Stimulated activated CD8-positive, alpha-beta memory T cell treated with anti-CD3 and anti-CD28 coated beads, Interleukin-7, amount 100 ng/mL, for 1 hour (primary cell): ENCODE measurements around the gene SLIT3.
"Not testable (repeated sequence)": the region's sequence is repeated elsewhere in the genome, so short reads cannot be mapped to it uniquely, and the experiment has no call there.

Experiments used
- DNase-seq, 2 donors: peaks; one replicate each; pipeline ENCODE4 v3.0.0-alpha.2; 2020; ENCODE audit warnings: low read depth in 2 of 2

SLIT3 gene

DNA sequence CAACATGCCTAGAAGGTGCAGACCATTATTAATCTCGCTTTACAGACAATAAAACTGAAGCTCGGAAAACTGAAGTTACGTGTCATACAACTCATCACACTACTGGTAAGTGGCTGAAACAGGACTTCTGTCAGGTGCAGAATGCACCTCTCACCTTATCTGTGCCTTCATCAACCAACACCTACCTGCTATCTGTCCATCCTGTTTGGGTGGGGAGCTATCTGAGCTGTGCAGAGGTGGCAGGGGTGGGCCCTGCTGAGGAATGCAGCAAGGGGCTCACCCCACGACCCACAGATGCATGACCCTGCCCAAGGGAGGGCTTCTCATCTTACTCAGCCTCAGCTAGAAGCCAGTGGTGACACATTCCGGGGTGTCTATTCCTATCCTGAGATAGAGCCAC, 81.6 kb downstream of the SLIT3 start:
- DNase-seq: no peak

DNA sequence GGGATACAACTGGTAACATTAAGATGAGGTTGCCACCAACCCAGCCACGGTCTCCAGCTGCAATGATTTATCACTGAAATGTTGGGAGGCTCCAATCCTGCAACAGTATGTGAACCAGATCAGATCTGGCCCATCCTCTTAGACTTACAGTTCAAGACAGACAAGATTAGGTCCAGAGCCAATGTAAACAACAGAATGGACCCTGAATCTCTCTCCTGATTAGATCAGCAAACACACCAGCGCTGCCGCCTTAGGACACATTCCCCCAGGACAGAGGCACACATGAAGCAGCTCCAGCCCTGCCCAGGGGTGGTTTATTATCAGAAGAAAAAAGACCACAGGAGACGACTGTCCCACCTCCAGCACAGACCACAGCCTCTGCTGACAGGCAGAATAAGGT, 82.1 kb downstream of the SLIT3 start:
- no peak for DNase-seq

DNA sequence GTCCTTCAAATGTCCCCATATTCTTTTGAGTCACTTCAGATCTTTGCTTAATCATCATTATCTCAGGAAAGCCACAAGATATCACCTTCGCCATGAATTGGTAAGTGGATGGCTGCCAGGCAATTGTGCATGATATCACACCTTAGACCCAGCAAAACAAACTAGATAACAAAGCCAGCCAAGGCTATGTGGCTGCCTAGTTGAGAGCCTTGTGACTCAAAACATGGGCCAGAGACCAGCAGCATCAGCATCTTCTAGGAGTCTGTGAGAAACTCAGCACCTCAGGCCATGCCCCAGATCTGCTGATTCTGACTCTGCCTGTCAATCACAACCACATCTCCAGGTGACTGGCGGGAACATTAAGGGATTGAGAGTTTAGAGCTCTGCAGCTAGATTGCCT, 82.8 kb downstream of the SLIT3 start:
- no peak for DNase-seq

DNA sequence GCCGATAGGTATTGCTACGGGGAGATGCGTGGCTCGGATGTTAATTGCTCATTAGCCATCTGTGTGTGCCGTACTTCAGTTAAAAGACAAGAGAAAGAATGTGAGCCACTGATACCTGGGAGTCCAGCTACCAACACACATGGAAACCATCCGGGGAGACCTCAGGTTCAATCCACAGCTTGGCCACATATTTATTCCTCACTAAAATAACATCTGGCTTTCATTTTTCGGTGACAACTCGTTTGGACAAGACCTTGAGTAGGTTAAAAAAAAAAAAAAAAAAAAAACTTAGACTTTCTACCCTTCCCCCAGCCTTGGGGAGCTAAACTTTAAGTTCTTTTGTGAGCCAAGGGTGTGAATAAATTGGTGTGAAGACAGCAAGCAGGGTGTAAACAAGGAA, 84.1 kb downstream of the SLIT3 start:
- DNase-seq: no peak

DNA sequence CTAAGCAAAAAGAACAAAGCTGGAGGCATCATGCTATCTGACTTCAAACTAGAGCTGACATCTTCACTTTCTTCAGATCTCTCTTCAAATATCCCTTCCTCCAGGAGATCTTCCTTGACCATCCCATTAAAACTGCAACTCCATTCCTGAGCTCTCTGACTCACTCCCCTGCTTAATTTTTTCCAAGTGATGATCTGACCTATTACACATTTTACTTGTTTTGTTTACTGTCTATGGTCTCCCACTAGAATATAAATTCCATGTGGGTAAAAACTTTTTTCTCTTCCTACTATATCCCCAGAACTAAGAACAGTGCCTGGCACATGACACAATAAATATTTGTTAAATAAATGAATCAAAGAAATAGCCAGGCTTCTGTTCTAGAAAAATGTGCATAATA, 87.5 kb downstream of the SLIT3 start:
- DNase-seq: no peak

DNA sequence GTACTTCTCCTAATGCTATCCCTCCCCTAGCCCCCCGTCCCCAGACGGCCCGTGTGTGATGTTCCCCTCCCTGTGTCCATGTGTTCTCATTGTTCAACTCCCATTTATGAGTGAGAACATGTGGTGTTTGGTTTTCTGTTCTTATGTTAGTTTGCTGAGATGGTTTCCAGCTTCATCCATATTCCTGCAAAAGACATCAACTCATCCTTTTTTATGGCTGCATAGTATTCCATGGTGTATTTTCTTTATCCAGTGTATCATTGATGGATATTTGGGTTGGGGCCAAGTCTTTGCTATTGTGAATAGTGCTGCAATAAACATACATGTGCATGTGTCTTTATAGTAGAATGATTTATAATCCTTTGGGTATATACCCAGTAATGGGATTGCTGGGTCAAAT, 89.2 kb downstream of the SLIT3 start:
- not testable (repeated sequence) for DNase-seq

DNA sequence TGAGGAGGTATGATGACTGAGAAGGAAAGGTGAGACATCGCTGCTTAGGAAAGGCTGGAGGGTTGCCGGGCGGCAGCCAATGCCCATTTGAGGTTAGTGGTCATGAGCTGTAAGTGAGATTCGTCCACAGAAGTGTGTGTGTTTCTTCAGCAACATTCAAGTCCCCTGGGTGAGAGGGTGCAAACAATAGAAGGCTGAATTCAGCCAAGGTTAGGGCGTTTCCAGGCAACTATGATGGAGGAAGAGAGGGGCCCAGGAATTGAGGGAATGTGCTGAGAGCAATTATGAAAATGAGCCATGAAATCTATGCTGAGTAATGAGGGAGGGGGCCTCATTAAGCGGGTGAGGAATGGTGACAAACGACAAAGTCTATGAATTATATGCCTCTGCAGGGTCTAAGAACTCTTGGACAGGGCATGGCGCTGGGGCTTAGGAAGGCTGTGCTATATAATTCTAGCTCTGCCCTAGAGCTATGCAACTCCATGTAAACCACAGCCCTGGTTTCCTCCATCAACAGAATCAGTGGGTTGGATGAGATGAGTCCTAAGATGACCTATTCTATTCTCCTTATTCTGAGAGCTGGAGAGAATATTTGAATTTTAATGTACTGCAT, 96.0 kb downstream of the SLIT3 start:
- no peak for DNase-seq

DNA sequence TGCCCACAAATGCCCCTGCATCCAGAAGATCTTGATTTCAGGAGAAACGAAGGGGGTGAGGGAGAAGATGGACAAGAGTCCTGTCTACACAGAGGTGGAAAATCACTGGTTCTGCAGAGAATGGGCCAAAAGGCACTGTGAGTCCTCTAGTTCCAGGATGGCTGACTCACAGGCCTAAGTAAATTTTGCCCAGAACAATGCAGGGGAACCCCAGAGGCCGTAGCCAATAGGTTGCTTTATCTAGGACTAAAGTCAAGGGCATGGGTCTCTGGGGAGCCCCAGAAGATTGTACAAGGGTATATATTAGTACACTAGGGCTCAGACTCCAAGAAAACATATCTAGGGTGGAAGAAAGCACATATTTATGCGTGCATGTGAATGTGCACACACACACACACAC, 98.0 kb downstream of the SLIT3 start:
- DNase-seq: no peak

DNA sequence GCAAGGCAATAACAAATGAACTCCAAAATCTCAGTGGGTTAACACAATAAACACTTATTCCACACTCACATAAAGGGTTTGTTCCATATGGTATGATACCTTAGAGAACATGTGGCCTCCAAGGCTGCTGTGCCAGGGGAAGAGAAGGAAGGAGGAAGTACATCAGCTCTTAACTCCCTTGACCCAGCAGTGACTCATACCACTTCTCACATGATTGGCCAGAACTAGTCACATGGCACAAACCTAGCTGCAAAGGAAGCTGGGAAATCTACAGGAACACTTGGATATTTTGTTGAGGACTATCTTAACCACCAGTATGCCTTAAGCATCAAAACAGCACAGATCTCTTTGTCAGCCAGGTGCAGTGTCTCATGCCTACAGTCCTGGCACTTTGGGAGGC, 99.3 kb downstream of the SLIT3 start:
- no peak for DNase-seq

DNA sequence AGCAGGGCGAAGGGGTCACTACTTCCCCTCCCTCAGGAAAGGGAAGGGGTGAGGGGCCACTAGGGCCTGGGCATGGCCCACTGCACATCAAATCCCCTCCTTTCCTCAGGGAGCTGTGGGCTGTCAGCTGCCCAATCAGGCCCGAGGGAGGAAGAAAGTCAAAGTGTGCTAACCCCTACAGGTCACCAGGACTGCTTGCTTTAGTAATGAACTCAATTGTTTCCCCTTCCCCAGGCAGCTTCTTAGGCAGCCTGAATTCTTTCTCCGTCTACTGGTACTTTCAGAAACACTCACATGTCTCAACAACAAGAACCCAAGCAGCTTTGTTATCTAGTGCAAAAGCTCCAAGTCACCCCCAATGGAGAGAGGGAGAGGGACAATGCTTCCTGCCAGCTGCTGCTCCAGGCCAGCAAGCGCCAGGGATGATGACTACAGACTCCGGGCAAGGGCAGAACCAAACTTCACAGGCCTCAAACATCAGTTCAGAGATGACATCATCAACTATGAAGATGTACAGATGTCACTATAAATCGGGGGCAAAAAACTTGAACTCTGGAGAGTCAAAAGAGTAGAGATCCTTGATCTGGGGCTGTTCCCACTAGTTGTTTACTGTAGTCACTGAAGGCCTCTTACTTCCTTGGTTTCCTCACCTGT, 100.7 kb downstream of the SLIT3 start:
- DNase-seq: no peak

DNA sequence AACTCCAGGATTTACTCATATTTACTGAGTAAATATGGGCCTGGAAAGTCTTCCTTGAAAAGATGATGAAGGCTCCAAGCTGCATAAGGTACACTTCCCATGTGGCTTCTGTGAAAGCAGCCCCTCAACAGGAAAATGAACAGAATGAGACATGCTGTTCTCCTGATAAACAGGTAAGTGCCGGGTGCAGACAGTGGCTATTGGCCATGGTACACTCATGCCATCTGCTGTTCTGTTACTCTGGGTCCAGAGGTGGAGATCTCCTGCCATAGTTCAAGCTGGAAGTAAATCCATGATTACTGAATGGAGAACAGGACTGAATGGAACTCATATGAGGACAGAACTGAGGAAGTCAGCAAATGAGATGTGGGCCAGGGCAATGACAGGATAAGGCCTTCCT, 103.6 kb downstream of the SLIT3 start:
- no peak for DNase-seq

DNA sequence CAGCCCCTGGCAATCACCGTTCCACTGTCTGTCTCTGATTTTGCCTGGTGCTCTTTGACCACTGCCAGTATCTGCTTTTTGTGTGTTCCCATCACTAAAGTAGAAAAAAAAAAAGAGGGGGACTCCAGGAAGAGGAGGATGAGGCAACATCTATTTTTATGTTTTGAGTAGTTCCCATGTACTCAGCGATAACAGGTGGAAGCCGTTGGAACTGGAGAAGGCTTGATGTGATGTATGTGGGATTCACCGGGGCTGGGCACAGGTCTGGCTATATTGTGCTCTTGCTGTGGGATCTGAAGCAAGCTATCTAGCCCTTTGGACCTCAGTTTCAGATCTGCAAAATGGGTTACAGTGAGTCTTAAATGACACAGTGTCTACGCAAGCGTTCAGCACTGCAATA, 104.9 kb downstream of the SLIT3 start:
- no peak for DNase-seq

DNA sequence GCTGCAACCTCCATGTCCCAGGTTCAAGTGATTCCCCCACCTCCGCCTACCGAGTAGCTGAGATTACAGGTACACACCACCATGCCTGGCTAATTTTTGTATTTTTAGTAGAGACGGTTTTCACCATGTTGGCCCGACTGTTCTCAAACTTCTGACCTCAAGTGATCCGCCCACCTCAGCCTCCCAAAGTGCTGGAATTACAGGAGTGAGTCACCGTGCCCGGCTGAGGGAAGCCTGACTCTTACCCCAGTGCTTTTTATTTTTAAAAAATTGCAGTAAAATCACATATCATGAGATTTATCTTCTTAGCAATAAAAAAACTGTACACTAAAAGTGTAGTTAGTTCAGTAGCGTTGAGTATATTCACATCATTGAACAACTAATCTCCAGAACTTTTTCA, 105.3 kb downstream of the SLIT3 start:
- DNase-seq: no peak

DNA sequence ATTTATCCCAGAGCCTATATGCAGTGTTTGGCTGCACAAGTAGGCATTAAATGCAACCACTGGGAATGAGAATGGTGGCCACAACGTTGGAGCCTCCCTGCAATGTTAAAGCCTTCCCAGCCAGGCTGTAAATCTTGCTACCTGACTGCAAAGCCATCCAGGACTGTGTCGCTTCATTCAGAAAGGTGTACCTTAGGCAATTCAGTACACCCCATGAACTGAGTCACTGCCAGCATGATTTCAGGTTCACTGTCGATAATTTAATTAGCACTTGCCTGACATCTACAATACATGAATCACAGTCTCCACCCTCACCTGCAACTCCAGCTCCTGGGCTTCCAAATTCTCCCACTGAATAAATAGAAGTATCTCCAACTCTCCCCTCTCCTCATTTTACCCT, 108.4 kb downstream of the SLIT3 start:
- DNase-seq: no peak

DNA sequence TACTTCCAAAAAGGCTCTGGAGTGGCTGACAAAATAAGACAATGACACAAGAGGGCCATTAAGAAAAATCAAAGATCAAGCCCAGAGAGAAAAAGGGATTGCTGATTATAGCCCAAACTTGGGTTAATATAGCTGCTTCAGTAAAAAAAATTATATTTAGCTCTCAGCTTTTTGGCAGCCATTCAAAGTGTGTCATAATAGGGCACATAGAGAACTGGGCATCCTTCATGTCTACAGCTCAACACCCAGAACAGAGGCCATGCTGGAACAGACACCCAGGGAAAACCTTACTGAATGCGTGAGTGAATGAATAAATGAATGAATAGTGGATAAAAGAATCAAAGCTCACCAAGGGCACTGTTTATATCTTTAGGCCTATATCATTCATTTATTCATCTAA, 110.1 kb downstream of the SLIT3 start:
- no peak for DNase-seq

DNA sequence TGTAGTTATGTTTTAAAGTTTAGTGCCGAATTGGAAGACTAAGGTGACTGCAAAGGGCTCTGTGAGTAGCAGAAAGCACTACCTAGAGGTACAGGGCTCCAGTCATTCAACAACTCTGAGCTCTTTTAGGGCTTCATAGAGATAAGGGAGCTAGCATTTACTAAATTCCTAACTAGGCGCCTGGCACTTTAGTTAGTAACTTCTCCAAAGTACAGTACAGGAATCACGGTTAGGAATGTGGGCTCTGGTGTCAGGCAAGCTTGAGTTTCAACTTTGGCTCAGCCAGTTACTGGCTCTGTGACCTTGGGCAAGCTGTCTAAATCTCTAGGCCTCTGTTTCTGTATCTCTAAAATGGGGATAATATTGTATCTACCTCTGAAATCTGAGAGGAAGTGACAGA, 115.3 kb downstream of the SLIT3 start:
- DNase-seq: no peak

DNA sequence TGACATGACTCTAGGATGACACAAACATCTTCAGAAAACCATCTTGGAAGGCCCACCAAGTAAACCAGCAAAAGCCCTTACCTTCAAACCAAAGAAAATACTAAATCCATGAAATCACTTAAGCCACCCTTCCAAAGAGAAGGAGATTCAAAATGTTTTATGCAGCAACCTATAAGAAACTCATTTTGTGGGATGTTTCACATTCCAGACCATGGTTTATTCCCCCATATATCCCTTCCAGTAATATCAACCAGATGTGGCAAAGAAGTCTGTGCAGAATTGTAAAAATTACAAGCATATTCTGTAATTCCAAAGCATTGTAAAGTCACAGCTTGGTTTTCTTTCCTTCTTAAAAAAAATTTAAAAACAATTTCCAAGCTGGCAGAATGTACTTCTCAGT, 117.4 kb downstream of the SLIT3 start:
- DNase-seq: no peak

DNA sequence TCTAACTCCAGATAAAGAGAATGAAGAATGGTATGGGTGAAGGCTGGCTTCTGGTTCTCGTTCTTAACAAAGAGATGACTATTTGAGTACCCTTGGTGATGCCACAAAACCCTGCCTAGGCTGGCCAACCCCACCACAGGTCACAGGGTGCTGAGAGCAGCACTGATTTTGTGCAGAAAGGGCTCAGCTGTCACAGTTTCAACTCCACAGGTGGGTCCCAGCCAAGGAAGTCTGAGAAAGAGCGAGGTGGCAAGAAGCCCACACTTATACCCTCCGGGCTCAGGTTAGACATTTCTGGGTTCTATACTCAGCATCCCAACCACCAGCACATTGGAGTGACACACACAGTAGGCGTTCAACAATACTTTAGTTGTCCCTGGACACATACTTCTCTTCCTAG, 118.1 kb downstream of the SLIT3 start:
- no peak for DNase-seq

DNA sequence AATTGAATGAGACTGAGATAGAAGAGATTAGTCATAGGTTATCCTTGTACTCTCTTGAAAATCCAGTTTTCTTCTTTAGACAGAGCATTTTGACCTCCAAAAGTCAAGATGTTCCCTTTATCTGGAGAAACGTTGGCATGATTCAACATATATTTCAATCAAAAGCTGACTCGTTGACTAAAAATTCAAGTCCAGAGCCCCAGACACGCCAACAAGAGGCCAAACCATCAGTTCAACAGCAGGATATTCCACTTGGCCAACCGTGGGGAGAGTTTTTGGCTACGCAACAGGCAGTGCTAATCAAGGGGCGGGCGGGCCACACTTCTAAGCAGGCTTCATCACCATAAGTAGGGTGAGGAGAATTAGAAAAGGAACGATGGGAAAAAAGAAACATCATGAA, 119.1 kb downstream of the SLIT3 start:
- no peak for DNase-seq

DNA sequence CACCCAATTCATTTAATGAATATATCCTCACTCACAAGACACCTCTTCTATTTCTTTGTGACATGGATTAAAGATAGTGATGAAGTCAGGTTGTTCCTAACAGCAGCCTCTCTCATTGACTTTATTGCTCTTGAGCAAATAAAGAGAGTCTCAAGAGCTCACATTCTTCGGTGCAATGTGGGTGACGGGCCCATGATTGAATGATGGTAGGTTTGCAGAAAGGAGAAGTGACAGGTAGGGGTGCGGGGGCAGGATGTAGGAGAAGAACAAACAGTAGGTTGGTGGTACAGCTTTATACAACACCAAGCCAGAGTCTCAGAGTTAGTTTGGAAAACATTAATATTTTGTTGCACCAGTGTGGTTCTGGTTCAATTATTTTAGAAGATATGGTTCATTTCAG, 122.2 kb downstream of the SLIT3 start:
- DNase-seq: no peak

DNA sequence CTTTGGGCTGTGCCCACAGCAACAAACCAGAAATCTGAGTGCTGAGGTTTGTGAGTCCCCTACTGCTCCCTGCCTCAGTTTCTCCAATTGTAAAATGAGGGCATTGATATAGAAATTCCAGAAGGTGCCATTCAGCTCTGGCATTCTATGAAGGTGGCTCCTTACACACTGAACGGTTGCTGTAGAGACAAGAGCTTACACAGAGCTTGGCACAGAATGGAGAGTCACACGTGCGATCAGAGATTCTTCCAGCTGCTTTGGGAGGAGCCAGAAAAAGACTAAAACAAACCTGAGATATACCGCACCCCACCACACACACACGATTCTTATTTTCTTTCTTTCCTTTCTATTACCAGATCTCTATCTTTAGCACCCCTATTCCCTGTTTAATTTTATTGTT, 122.7 kb downstream of the SLIT3 start:
- DNase-seq: no peak

DNA sequence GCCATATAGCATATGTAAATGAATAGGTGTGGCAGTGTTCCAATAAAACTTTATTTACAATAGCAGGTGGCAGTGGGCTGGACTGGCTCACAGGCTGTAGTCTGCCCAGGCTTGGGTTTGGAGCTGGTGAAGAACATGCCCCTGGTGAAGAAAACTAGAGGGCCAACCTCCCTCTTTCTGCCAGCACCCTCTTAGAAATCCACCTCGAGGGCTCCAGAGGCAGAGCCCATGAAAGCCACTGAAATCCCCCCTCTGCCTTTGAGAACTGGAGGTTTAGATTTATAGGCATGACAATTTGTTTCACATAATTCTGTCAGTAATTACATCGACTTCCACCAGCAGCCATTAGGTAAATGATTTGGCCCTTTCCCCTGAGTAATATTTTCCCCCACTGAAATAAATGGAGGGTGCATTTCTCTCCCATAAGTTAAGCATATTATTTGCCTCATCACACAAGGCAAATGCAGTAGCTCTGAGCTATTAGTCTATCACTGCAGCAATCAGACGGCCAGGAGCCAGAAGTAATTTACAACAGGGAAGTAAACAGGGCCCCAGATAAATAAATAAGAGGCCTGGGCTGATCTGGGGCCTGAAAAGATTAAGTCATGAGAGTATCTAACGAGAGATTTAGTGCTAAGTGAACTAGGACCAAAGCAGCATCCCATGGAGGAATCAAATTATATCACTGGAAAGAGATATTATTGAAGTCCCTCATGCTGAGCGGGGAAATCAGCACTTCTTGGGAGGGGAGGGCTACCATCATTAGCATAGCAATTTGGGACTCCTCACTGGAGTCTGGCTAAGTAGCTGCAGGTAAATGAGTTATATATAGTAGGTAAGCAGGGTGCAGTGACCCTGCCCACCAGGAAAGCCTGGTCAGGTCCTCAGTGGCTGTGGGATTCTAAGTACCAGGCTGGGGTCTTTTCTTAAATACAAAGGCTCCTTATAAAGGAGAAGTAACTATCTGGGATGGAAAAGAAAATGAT, 123.9 kb downstream of the SLIT3 start:
- no peak for DNase-seq

DNA sequence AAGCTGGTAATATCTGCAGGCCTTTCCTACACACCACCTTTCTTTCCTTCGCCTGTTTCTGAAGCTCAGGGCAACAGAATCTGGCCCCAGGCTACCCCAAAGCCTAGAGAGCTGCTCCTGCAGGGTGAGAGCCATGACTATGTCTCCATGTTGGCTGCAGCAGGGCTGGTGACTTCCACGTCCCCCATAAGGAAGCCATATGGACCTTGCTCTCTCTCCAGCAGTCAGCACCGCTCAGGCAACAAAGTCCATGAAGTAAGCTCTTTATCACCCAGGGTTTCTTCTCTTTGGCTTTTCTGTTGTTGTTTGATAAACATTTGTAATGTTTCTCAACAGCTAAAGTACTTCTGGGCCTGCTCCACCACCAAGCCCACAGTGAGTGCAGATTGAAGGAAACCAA, 125.2 kb downstream of the SLIT3 start:
- DNase-seq: no peak
